Hepatocyte (in vitro differentiated cells): ENCODE data around the gene WHRN.

ENCODE experiments used
- CTCF ChIP-seq: fragments of 200-600 bp; sonication (generic); IDR thresholded peaks from 2 replicates; pipeline ENCODE4 v1.5.1; 2016; ENCODE audit warnings: antibody characterized with exemption, mild to moderate bottlenecking; ENCODE audit not compliant: poor library complexity
- EZH2 ChIP-seq: fragments of 200-600 bp; sonication (generic); IDR thresholded peaks from 2 replicates; pipeline ENCODE4 v1.6.1; 2016; ENCODE audit warnings: antibody characterized with exemption, mild to moderate bottlenecking, borderline replicate concordance
- EZH2phosphoT487 ChIP-seq: fragments of 200-600 bp; sonication (generic); IDR thresholded peaks from one replicate; pipeline ENCODE4 v1.6.1; 2018; ENCODE audit warnings: antibody characterized with exemption, mild to moderate bottlenecking, low read depth, moderate library complexity; ENCODE audit not compliant: unreplicated experiment, severe bottlenecking

- no peak for TF ChIP-seq CTCF
- no peak for TF ChIP-seq EZH2
- TF ChIP-seq EZH2phosphoT487: no peak
These were observed 75.8 kb downstream of the WHRN start for GRCh38 chr9:114429488-114429887.
